Measurements from ENCODE around the gene EXOSC7.

DNA sequence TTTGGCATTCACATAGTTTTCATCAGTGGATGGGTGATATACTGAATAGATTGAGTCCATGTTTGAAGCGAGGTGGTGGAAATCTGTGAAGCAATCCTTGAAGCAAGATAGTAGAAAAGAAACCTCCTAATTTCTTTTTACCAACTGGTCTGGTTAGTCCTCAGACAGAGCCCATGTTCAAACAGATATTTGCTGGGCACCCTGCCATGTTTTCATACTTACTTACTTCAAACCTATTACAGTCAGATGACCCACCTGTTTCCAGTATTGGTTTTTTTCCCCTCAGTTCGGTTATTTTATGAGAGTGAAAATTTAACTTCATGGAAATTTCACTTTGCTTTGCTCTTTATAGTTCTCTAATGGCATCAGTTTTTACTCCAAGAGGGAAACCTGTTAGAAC is 23.7 kb downstream of the EXOSC7 start:
- TF ChIP-seq RAD21 (conservative IDR thresholded peaks at IDR 0.05) (no peak), REST (IDR thresholded peaks at IDR 0.05; ENCODE audit: borderline replicate concordance) (no peak), POLR2AphosphoS5 (IDR thresholded peaks at IDR 0.05) (no peak), EZH2 (IDR thresholded peaks at IDR 0.05; ENCODE audit: borderline replicate concordance, insufficient read depth, low read length, poor library complexity, severe bottlenecking) (no peak), MXI1 (conservative IDR thresholded peaks at IDR 0.05; ENCODE audit: poor library complexity, severe bottlenecking) (no peak)
- TF ChIP-seq, protein P1, sequence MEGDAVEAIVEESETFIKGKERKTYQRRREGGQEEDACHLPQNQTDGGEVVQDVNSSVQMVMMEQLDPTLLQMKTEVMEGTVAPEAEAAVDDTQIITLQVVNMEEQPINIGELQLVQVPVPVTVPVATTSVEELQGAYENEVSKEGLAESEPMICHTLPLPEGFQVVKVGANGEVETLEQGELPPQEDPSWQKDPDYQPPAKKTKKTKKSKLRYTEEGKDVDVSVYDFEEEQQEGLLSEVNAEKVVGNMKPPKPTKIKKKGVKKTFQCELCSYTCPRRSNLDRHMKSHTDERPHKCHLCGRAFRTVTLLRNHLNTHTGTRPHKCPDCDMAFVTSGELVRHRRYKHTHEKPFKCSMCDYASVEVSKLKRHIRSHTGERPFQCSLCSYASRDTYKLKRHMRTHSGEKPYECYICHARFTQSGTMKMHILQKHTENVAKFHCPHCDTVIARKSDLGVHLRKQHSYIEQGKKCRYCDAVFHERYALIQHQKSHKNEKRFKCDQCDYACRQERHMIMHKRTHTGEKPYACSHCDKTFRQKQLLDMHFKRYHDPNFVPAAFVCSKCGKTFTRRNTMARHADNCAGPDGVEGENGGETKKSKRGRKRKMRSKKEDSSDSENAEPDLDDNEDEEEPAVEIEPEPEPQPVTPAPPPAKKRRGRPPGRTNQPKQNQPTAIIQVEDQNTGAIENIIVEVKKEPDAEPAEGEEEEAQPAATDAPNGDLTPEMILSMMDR (IDR thresholded peaks at IDR 0.05; ENCODE audit: poor library complexity, severe bottlenecking): no peak
